Keratinocyte (primary cell): ENCODE measurements around the gene RAD54L. TPM values are rescaled to one million over a fixed set of nuclear protein-coding genes. Genes with fewer than 3 reads are reported as not detected.

Experiments used
- DNase-seq: peaks from one replicate; pipeline ENCODE4 v3.0.0-alpha.2; 2011; ENCODE audit warnings: low read depth, missing footprints, low spot score
- FAIRE-seq: peaks from 2 replicates; lab custom pipeline; 2011; peaks lifted over from hg19 to GRCh38; lab: Jason Lieb, UNC
- H2AFZ ChIP-seq: 2 replicates; pipeline ENCODE4 v1.6.0; 2012; ENCODE audit warnings: low read length, control low read depth, inconsistent platforms; ENCODE audit not compliant: control insufficient read depth
- H3K27ac ChIP-seq: 2 replicates; pipeline ENCODE4 v1.5.1; 2011; ENCODE audit warnings: low read length; ENCODE audit not compliant: control insufficient read depth, insufficient read depth
- H3K27me3 ChIP-seq: 3 replicates; pipeline ENCODE4 v1.6.0; 2011; ENCODE audit warnings: low read length; ENCODE audit not compliant: control insufficient read depth, insufficient read depth; ENCODE audit errors: extremely low read depth
- H3K36me3 ChIP-seq, 2 experiments: 2 replicates in 1 of 2; 3 replicates in 1 of 2; pipeline ENCODE4 v1.5.1; 2011; ENCODE audit warnings: low read length in 2 of 2, mild to moderate bottlenecking in 1 of 2; ENCODE audit not compliant: control insufficient read depth in 2 of 2, insufficient read depth in 2 of 2; ENCODE audit errors: extremely low read depth in 1 of 2
- H3K4me1 ChIP-seq: 3 replicates; pipeline ENCODE4 v1.5.1; 2011; ENCODE audit warnings: low read length; ENCODE audit not compliant: control insufficient read depth, insufficient read depth; ENCODE audit errors: extremely low read depth
- H3K4me2 ChIP-seq: 3 replicates; pipeline ENCODE4 v1.6.0; 2011; ENCODE audit warnings: low read depth, low read length; ENCODE audit not compliant: control insufficient read depth, insufficient read depth; ENCODE audit errors: extremely low read depth
- H3K4me3 ChIP-seq, 3 experiments: fragments of 200-600 bp in 1 of 3; sonication (generic) in 1 of 3; 2 replicates in 2 of 3; 3 replicates in 1 of 3; pipeline ENCODE4 v1.5.1; 2011 to 2016; ENCODE audit warnings: low read length in 3 of 3, mild to moderate bottlenecking in 3 of 3, control low read depth in 2 of 3, inconsistent platforms in 1 of 3, low read depth in 1 of 3, mixed read lengths in 1 of 3, mixed run types in 1 of 3, moderate library complexity in 1 of 3; ENCODE audit not compliant: control insufficient read depth in 2 of 3, insufficient read depth in 2 of 3; ENCODE audit errors: extremely low read depth in 1 of 3
- H3K79me2 ChIP-seq: 2 replicates; pipeline ENCODE4 v1.6.0; 2012; ENCODE audit warnings: low read length; ENCODE audit not compliant: control insufficient read depth, insufficient read depth
- H3K9ac ChIP-seq: 3 replicates; pipeline ENCODE4 v1.6.0; 2011; ENCODE audit warnings: low read length; ENCODE audit not compliant: control insufficient read depth, insufficient read depth; ENCODE audit errors: extremely low read depth
- H3K9me1 ChIP-seq: 3 replicates; pipeline ENCODE4 v1.6.0; 2011; ENCODE audit warnings: low read length; ENCODE audit not compliant: control insufficient read depth, insufficient read depth; ENCODE audit errors: extremely low read depth
- H3K9me3 ChIP-seq: 2 replicates; pipeline ENCODE4 v1.5.1; 2012; ENCODE audit warnings: low read depth, low read length; ENCODE audit not compliant: control insufficient read depth
- H4K20me1 ChIP-seq: 3 replicates; pipeline ENCODE4 v1.6.0; 2011; ENCODE audit warnings: low read length; ENCODE audit not compliant: control insufficient read depth, insufficient read depth; ENCODE audit errors: extremely low read depth
- EZH2 ChIP-seq: IDR thresholded peaks from one replicate; pipeline ENCODE4 v1.6.1; 2012; ENCODE audit warnings: inconsistent platforms, mild to moderate bottlenecking, low read length, moderate library complexity
- dilution Hi-C: fragments of 300-500 bp; cut with MboI; formaldehyde crosslinking; loops from one replicate; pipeline ENCODE4 v1.7.0; 2020; ENCODE audit warnings: low sequenced_read_pairs; ENCODE audit not compliant: extremely low pct_ligation_motif_present
- polyA plus RNA-seq, 5 experiments: library from polyadenylated mRNA; depleted of rRNA in 3 of 5; stranded (reverse) in 3 of 5; stranded (forward) in 1 of 5; unstranded in 1 of 5; fragments of >200 nt; gene quantifications; 1 replicate in 1 of 5; 2 replicates in 3 of 5; 3 replicates in 1 of 5; pipeline versions ENCODE4 v1.2.1 to v1.2.3, GENCODE V29; 2011 to 2012; ENCODE audit warnings: missing spikeins in 2 of 5, low read depth in 1 of 5, low replicate concordance in 1 of 5
- TF ChIP-seq, protein P1 (sequence below), 3 experiments: IDR thresholded peaks in 1 of 3; conservative IDR thresholded peaks in 1 of 3; optimal IDR thresholded peaks in 1 of 3; 2 replicates in 2 of 3; 3 replicates in 1 of 3; pipeline versions ENCODE3 to v1.5.1; 2011; ENCODE audit warnings: low read length in 3 of 3, mild to moderate bottlenecking in 3 of 3, moderate library complexity in 2 of 3, control low read depth in 1 of 3, inconsistent platforms in 1 of 3; ENCODE audit not compliant: insufficient read depth in 2 of 3; ENCODE audit errors: extremely low read depth in 1 of 3

RAD54L gene
- polyA plus RNA-seq, 1 donor (not counting 4 experiments of a cell fraction or from before 2014, with no cell fraction given): 3.8 TPM

DNA sequence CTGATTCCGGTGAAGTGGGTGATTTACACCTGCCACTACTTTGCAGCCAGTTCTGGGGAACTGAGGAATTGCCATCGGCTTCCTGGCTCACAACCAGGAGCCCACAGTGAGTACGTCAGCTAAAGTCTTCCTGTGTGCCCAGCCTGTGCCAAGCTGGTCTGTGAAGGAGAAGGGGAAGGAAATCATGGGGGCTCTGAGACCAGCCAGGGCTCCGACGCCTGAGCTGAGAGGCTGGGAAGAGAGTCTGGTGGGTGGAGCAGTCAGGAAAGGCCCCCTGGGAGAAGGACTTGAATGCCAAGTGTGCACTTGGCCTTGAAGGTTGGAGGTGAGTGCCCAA is 43.2 kb upstream of the RAD54L start:
- Histone ChIP-seq H3K4me3 (peak overlapping the region; percentile 77 to 96 (median 91)), H3K79me2 (peaks cover 24% of the 10 kb centered on the region), H3K9ac (peak overlapping the region; percentile 76), H4K20me1 (no peaks in the 10 kb centered on the region), H3K4me2 (peak overlapping the region; percentile 96), H3K4me1 (peaks cover 26% of the 10 kb centered on the region), H3K9me1 (no peaks in the 10 kb centered on the region), H3K9me3 (no peaks in the 10 kb centered on the region), H2AFZ (peak overlapping the region; percentile 96), H3K36me3 (no peaks in the 10 kb centered on the region), H3K27me3 (no peaks in the 10 kb centered on the region), H3K27ac (peak overlapping the region; percentile 51)
- dilution Hi-C loops: no loop called here
- TF ChIP-seq EZH2: no peak
- TF ChIP-seq, protein P1, sequence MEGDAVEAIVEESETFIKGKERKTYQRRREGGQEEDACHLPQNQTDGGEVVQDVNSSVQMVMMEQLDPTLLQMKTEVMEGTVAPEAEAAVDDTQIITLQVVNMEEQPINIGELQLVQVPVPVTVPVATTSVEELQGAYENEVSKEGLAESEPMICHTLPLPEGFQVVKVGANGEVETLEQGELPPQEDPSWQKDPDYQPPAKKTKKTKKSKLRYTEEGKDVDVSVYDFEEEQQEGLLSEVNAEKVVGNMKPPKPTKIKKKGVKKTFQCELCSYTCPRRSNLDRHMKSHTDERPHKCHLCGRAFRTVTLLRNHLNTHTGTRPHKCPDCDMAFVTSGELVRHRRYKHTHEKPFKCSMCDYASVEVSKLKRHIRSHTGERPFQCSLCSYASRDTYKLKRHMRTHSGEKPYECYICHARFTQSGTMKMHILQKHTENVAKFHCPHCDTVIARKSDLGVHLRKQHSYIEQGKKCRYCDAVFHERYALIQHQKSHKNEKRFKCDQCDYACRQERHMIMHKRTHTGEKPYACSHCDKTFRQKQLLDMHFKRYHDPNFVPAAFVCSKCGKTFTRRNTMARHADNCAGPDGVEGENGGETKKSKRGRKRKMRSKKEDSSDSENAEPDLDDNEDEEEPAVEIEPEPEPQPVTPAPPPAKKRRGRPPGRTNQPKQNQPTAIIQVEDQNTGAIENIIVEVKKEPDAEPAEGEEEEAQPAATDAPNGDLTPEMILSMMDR (optimal IDR thresholded peaks at IDR 0.05 in 1 of 3, IDR thresholded peaks at IDR 0.05 in 1 of 3, conservative IDR thresholded peaks at IDR 0.05 in 1 of 3; ENCODE audit: extremely low read depth in 1 of 3, insufficient read depth in 2 of 3, low read length in 3 of 3): no peak
- DNase-seq (no peak), FAIRE-seq (peak; percentile 43)

DNA sequence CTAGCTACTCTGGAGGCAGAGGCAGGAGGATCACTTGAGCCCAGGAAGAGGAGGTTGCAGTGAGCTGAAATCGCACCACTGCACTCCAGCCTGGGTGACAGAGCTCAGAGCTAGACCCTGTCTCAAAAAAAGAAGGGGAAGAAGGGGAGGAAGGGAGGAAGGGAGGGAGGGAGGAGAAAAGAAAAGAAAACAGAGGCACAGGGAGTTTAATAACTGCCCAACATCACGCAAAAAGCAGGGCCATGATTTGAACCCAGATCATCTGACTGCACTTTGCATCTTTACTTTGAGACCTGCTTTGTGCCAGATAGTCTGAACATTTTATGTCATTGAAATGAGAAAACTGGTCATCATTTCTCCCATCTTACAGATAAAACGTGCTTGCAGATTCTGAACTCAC is 42.4 kb upstream of the RAD54L start:
- Histone ChIP-seq H3K27me3 (no peaks in the 10 kb centered on the region), H3K36me3 (no peaks in the 10 kb centered on the region), H3K27ac (no peak overlapping the region), H3K9ac (peak overlapping the region; percentile 2), H3K4me3 (peak overlapping the region in 2 of 3 experiments; percentile 5 to 7), H3K4me2 (peak overlapping the region; percentile 96), H3K79me2 (peaks cover 24% of the 10 kb centered on the region), H4K20me1 (no peaks in the 10 kb centered on the region), H2AFZ (no peak overlapping the region), H3K9me1 (no peaks in the 10 kb centered on the region), H3K9me3 (no peaks in the 10 kb centered on the region), H3K4me1 (peaks cover 25% of the 10 kb centered on the region)
- TF ChIP-seq EZH2: no peak
- TF ChIP-seq, protein P1 (optimal IDR thresholded peaks at IDR 0.05 in 1 of 3, IDR thresholded peaks at IDR 0.05 in 1 of 3, conservative IDR thresholded peaks at IDR 0.05 in 1 of 3; ENCODE audit: extremely low read depth in 1 of 3, insufficient read depth in 2 of 3, low read length in 3 of 3): no peak
- dilution Hi-C loops: no loop called here
- no peak for FAIRE-seq
- no peak for DNase-seq
